ENCODE data around the gene NEDD8.
A peak's percentile ranks its signal among the peaks of the same experiment; 100 is the strongest.
"Not testable (repeated sequence)": the region's sequence is repeated elsewhere in the genome, so short reads cannot be mapped to it uniquely, and the experiment has no call there.

The NEDD8 gene

GRCh38 chr14:24222987-24223386 lies 9.2 kb downstream of the NEDD8 start:
- DNase-seq (ENCODE audit: low spot score), result not testable (repeated sequence)

GRCh38 chr14:24219521-24219920 lies 12.6 kb downstream of the NEDD8 start:
- DNase-seq (ENCODE audit: low spot score), result no peak

GRCh38 chr14:24219080-24219479 lies 13.1 kb downstream of the NEDD8 start:
- no peak for DNase-seq (ENCODE audit: low spot score)

- not testable (repeated sequence) for DNase-seq (ENCODE audit: low spot score)
Measured at GRCh38 chr14:24216876-24217275, 15.3 kb downstream of the NEDD8 start.

DNA sequence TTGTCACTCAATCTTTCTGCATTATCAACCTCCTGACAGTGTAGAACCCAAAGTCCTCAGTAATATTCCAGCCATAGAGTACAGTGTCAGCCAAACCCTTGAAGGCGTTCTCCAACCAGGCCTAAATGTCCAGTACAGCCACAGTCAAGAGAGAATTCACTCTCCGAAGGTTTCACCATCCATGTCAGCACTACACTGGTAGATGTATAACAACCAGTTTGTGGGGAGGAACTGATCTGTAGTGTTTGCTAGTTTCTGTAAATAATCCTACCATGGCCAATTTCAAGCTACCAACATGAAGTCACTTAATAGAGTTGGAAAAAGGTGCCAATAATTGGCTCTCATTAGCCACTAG lies 15.8 kb downstream of the NEDD8 start:
- no peak for DNase-seq (ENCODE audit: low spot score)

- peak; percentile 90 for DNase-seq (ENCODE audit: low spot score)
Measured at GRCh38 chr14:24215495-24216344, 16.4 kb downstream of the NEDD8 start, which contains the start of gene MDP1. Gene MDP1 (minus strand): TSS chr14:24216066. CDS start chr14:24215955, 111 bp downstream.

- DNase-seq (ENCODE audit: low spot score), result no peak
Measured at GRCh38 chr14:24213866-24214662, 18.1 kb downstream of the NEDD8 start.

GRCh38 chr14:24212924-24213865 lies 19.0 kb downstream of the NEDD8 start, which contains the start of gene CHMP4A:
Gene CHMP4A (minus strand): TSS chr14:24213488. CDS start chr14:24213439, 49 bp downstream.
- peak; percentile 92 for DNase-seq (ENCODE audit: low spot score)

- DNase-seq (ENCODE audit: low spot score), result no peak
Measured at GRCh38 chr14:24211311-24211710, 20.9 kb downstream of the NEDD8 start.

DNA sequence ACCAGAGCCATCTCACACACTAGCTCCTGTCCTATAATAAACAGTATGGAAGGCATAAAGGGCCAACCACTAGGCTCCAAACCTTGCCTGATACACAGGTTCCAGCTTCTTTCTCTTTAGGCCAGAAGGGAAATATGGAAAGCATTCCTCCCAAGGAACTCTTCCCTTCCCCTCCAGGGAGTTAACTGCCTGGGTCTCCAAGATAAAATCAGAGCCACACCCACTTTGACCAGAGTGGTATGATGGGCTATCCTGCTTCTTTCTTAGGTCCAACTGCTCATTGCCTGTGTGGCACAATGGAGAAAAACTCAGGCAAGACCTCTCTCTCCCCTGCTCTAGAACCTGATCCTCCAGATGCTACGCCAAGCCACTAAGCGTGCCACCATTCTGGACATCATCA lies 24.5 kb downstream of the NEDD8 start:
- DNase-seq (ENCODE audit: low spot score), result no peak

GRCh38 chr14:24207104-24207551 lies 25.0 kb downstream of the NEDD8 start:
- DNase-seq (ENCODE audit: low spot score), result no peak

GRCh38 chr14:24206260-24207103 lies 25.7 kb downstream of the NEDD8 start:
- no peak for DNase-seq (ENCODE audit: low spot score)

- no peak for DNase-seq (ENCODE audit: low spot score)
Measured at GRCh38 chr14:24204163-24205146, 27.7 kb downstream of the NEDD8 start.

DNA sequence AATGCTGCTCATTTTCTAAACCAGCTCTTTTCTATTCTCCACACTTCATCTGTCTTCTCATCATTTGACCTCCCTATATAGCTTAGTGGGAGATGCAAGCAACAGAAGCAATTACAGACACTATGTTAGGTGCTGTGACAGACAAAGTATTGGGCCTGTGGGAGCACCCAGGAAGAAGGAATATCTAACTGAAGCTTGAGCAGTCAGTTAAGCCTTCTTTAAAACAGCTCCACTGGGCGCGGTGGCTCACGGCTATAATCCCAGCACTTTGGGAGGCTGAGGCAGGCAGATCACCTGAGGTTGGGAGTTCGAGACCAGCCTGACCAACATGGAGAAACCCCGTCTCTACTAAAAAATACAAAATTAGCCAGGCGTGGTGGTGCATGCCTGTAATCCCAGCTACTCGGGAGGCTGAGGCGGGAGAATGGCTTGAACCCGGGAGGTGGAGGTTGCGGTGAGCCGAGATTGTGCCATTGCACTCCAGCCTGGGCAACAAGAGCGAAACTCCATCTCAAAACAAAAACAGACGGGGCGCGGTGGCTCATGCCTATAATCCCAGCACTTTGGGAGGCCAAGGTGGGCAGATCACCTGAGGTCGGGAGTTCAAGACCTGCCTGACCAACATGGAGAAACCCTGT lies 28.8 kb downstream of the NEDD8 start:
- DNase-seq (ENCODE audit: low spot score), result not testable (repeated sequence)

GRCh38 chr14:24202538-24202937 lies 29.6 kb downstream of the NEDD8 start:
- DNase-seq (ENCODE audit: low spot score), result not testable (repeated sequence)

- DNase-seq (ENCODE audit: low spot score), result no peak
Measured at GRCh38 chr14:24198814-24199524, 33.2 kb downstream of the NEDD8 start.

- no peak for DNase-seq (ENCODE audit: low spot score)
Measured at GRCh38 chr14:24197056-24197450, 35.1 kb downstream of the NEDD8 start.

All from putamen (tissue), 1 donor.